Left lung (tissue), 10 donors: Measurements from ENCODE around the gene MSH4. TPM values are rescaled to one million over a fixed set of nuclear protein-coding genes. Genes with fewer than 3 reads are reported as not detected.

Experiments
- ATAC-seq: fragments of 200-7000 bp; cut with Tn5 transposase; one replicate; pipeline ENCODE4 v1.9.1; 2020; ENCODE audit warnings: moderate library complexity
- DNase-seq, 4 donors: peaks; one replicate each; pipeline ENCODE4 v3.0.0-alpha.2; 2013 to 2020
- H3K27ac ChIP-seq, 2 donors: fragments of 200-600 bp; sonication (generic) in 1 of 2; one replicate each; pipeline versions ENCODE4 v1.5.0 to v1.8.0; 2020 to 2021
- H3K27me3 ChIP-seq, 2 donors: fragments of 200-600 bp; sonication (generic) in 1 of 2; one replicate each; pipeline versions ENCODE4 v1.5.0 to v1.8.0; 2020 to 2021
- H3K36me3 ChIP-seq, 2 donors: fragments of 200-600 bp; sonication (generic) in 1 of 2; one replicate each; pipeline versions ENCODE4 v1.5.0 to v1.8.0; 2020 to 2021
- H3K4me1 ChIP-seq, 2 donors: fragments of 200-600 bp; one replicate each; pipeline ENCODE4 v1.8.0; 2021
- H3K4me3 ChIP-seq, 2 donors: fragments of 200-600 bp; sonication (generic) in 1 of 2; one replicate each; pipeline versions ENCODE4 v1.5.0 to v1.8.0; 2020 to 2021; ENCODE audit warnings: mild to moderate bottlenecking in 1 of 2
- H3K9me3 ChIP-seq, 2 donors: fragments of 200-600 bp; sonication (generic) in 1 of 2; one replicate each; pipeline versions ENCODE4 v1.5.0 to v1.8.0; 2020 to 2021
- CTCF ChIP-seq, 2 donors: fragments of 200-600 bp; sonication (generic) in 1 of 2; IDR thresholded peaks; one replicate each; pipeline versions ENCODE4 v1.5.0 to v1.8.0; 2021; ENCODE audit warnings: antibody characterized with exemption in 2 of 2
- intact Hi-C, 2 donors: fragments of 100-400 bp; cut with DNase I; formaldehyde crosslinking; loops; one replicate each; pipeline versions ENCODE4 v1.11.2 to v1.14.2; 2022
- polyA plus RNA-seq, 6 donors: library from polyadenylated mRNA; unstranded; fragments of 120-200 nt; gene quantifications; one replicate each; pipeline ENCODE4 v1.2.1, GENCODE V29; 2013; ENCODE audit not compliant: insufficient read length in 6 of 6
- total RNA-seq, 2 donors: library from RNA; stranded (reverse); fragmentation: NEBNext Ultra II Directional; extraction: Animal tissue kit (Norgen Biotek cat#: 25700); gene quantifications; one replicate each; pipeline ENCODE4 v1.2.1, GENCODE V29; 2021
- donor health status: DM: no; HTN: yes; CAD: no.
- donor health status: DM: no; HTN: no; CAD: no.

The MSH4 gene
- total and polyA plus RNA-seq, 8 donors: 0.24 to 0.94 (median 0.44) TPM

GRCh38 chr1:75884437-75884836, 87.8 kb downstream of the MSH4 start:
- intact Hi-C loops: no loop called here
- Histone ChIP-seq H3K4me3 (no peak overlapping the region), H3K4me1 (no peaks in the 10 kb centered on the region), H3K27ac (no peak overlapping the region), H3K27me3 (no peaks in the 10 kb centered on the region), H3K9me3 (no peaks in the 10 kb centered on the region), H3K36me3 (no peaks in the 10 kb centered on the region)
- DNase-seq: no peak
- no peak for TF ChIP-seq CTCF (IDR thresholded peaks at IDR 0.05)
- no peak for ATAC-seq

- no peak for ATAC-seq
- H3K4me1 ChIP-seq: no peaks in the 10 kb centered on the region
- H3K4me3 ChIP-seq: no peak overlapping the region
- DNase-seq: no peak
- H3K27me3 ChIP-seq: no peaks in the 10 kb centered on the region
- H3K9me3 ChIP-seq: no peaks in the 10 kb centered on the region
- TF ChIP-seq CTCF (IDR thresholded peaks at IDR 0.05): no peak
- intact Hi-C loops: no loop called here
- no peaks in the 10 kb centered on the region for H3K36me3 ChIP-seq
- no peak overlapping the region for H3K27ac ChIP-seq
Measured at GRCh38 chr1:75901371-75901770, 104.7 kb downstream of the MSH4 start.

GRCh38 chr1:75908717-75909152, 112.1 kb downstream of the MSH4 start:
- no peaks in the 10 kb centered on the region for H3K27me3 ChIP-seq
- peak in 2 of 4 donors; percentile 23 to 34 for DNase-seq
- intact Hi-C loops: no loop called here
- peaks cover 0 to 11% of the 10 kb centered on the region in 2 donors for H3K9me3 ChIP-seq
- no peak overlapping the region for H3K4me3 ChIP-seq
- ATAC-seq: peak; percentile 14
- no peaks in the 10 kb centered on the region for H3K36me3 ChIP-seq
- TF ChIP-seq CTCF (IDR thresholded peaks at IDR 0.05): no peak
- no peaks in the 10 kb centered on the region for H3K4me1 ChIP-seq
- no peak overlapping the region for H3K27ac ChIP-seq

- no peak for TF ChIP-seq CTCF (IDR thresholded peaks at IDR 0.05)
Measured at GRCh38 chr1:75916834-75917233, 120.2 kb downstream of the MSH4 start.

GRCh38 chr1:75922698-75923097, 126.0 kb downstream of the MSH4 start:
- Histone ChIP-seq H3K9me3 (no peaks in the 10 kb centered on the region), H3K36me3 (no peaks in the 10 kb centered on the region), H3K27ac (no peak overlapping the region), H3K27me3 (no peaks in the 10 kb centered on the region), H3K4me3 (no peak overlapping the region), H3K4me1 (no peaks in the 10 kb centered on the region)
- intact Hi-C loops: no loop called here
- no peak for TF ChIP-seq CTCF (IDR thresholded peaks at IDR 0.05)
- ATAC-seq (no peak), DNase-seq (no peak)

More at GRCh38 chr1:75916834-75917233, 120.2 kb downstream of the MSH4 start:
- H3K36me3 ChIP-seq: no peaks in the 10 kb centered on the region
- no peak overlapping the region for H3K4me3 ChIP-seq
- DNase-seq: no peak
- no peaks in the 10 kb centered on the region for H3K27me3 ChIP-seq
- no peaks in the 10 kb centered on the region for H3K4me1 ChIP-seq
- intact Hi-C loops: no loop called here
- no peak overlapping the region for H3K27ac ChIP-seq
- no peaks in the 10 kb centered on the region for H3K9me3 ChIP-seq
- ATAC-seq: no peak
